MM.1S (cell line): ENCODE data around the gene DPYSL4.

Source experiments
- DNase-seq: peaks from one replicate; pipeline ENCODE4 v3.0.0-alpha.2; 2015
- H2AFZ ChIP-seq: fragments of 300-600 bp; sonication (generic); 2 replicates; pipeline ENCODE4 v1.6.0; 2016; ENCODE audit warnings: antibody characterized with exemption, low read length
- H3F3A ChIP-seq: fragments of 300-600 bp; sonication (generic); 2 replicates; pipeline ENCODE4 v1.6.1; 2016; ENCODE audit warnings: mild to moderate bottlenecking, antibody characterized with exemption, low read length, moderate library complexity, mixed read lengths; ENCODE audit not compliant: insufficient read depth
- H3K27ac ChIP-seq: fragments of 300-600 bp; sonication (generic); 2 replicates; pipeline ENCODE4 v1.5.1; 2016; ENCODE audit warnings: mild to moderate bottlenecking, low read length
- H3K27me3 ChIP-seq: fragments of 300-600 bp; sonication (generic); replicated peaks from 2 replicates; pipeline ENCODE4 v1.6.0; 2016; ENCODE audit warnings: low read length; ENCODE audit not compliant: insufficient read depth
- H3K36me3 ChIP-seq: fragments of 300-600 bp; sonication (generic); replicated peaks from 2 replicates; pipeline ENCODE4 v1.6.1; 2016; ENCODE audit warnings: mild to moderate bottlenecking, low read length, mixed read lengths; ENCODE audit not compliant: insufficient read depth
- H3K4me1 ChIP-seq: fragments of 300-600 bp; sonication (generic); 2 replicates; pipeline ENCODE4 v1.6.1; 2016; ENCODE audit warnings: low read length, mixed read lengths
- H3K4me2 ChIP-seq: fragments of 300-600 bp; sonication (generic); 2 replicates; pipeline ENCODE4 v1.6.0; 2016; ENCODE audit warnings: low read depth, low read length
- H3K4me3 ChIP-seq: fragments of 300-600 bp; sonication (generic); 2 replicates; pipeline ENCODE4 v1.5.1; 2016; ENCODE audit warnings: low read length, mixed read lengths
- H3K79me2 ChIP-seq: fragments of 300-600 bp; sonication (generic); 2 replicates; pipeline ENCODE4 v1.6.1; 2016; ENCODE audit warnings: mixed run types, low read length, mixed read lengths
- H3K9ac ChIP-seq: fragments of 300-600 bp; sonication (generic); 2 replicates; pipeline ENCODE4 v1.6.1; 2016; ENCODE audit warnings: low read length, mixed read lengths
- H3K9me2 ChIP-seq: fragments of 300-600 bp; sonication (generic); replicated peaks from 2 replicates; pipeline ENCODE4 v1.6.1; 2016; ENCODE audit warnings: mild to moderate bottlenecking, low read length, mixed read lengths; ENCODE audit not compliant: insufficient read depth
- H3K9me3 ChIP-seq: fragments of 300-600 bp; sonication (generic); replicated peaks from 2 replicates; pipeline ENCODE4 v1.6.1; 2016; ENCODE audit warnings: mild to moderate bottlenecking, low read length, mixed read lengths; ENCODE audit not compliant: insufficient read depth
- H4K20me1 ChIP-seq: fragments of 300-600 bp; sonication (generic); 2 replicates; pipeline ENCODE4 v1.6.1; 2016; ENCODE audit warnings: mild to moderate bottlenecking, low read length, moderate library complexity, mixed read lengths; ENCODE audit not compliant: insufficient read depth
- EZH2 ChIP-seq: fragments of 300-600 bp; sonication (generic); optimal IDR thresholded peaks from 2 replicates; pipeline ENCODE3; 2017; ENCODE audit warnings: low read depth, mild to moderate bottlenecking, antibody characterized with exemption, low read length, mixed read lengths
- EZH2phosphoT487 ChIP-seq: fragments of 300-600 bp; sonication (generic); IDR thresholded peaks from 2 replicates; pipeline ENCODE4 v1.6.1; 2018; ENCODE audit warnings: antibody characterized with exemption, low read length
- TF ChIP-seq, protein P1 (sequence below): fragments of 300-600 bp; sonication (generic); IDR thresholded peaks from 2 replicates; pipeline ENCODE4 v1.5.1; 2016; ENCODE audit warnings: antibody characterized with exemption, low read length, mixed read lengths

DPYSL4 gene

GRCh38 chr10:132232981-132233380, 46.2 kb downstream of the DPYSL4 start:
- H3K9me2 ChIP-seq = no peaks in the 10 kb centered on the region
- no peak overlapping the region for H3K27ac ChIP-seq
- no peak overlapping the region for H3K9ac ChIP-seq

GRCh38 chr10:132233501-132234085, 46.8 kb downstream of the DPYSL4 start:
- TF ChIP-seq EZH2 (no peak), EZH2phosphoT487 (no peak)
- TF ChIP-seq, protein P1, sequence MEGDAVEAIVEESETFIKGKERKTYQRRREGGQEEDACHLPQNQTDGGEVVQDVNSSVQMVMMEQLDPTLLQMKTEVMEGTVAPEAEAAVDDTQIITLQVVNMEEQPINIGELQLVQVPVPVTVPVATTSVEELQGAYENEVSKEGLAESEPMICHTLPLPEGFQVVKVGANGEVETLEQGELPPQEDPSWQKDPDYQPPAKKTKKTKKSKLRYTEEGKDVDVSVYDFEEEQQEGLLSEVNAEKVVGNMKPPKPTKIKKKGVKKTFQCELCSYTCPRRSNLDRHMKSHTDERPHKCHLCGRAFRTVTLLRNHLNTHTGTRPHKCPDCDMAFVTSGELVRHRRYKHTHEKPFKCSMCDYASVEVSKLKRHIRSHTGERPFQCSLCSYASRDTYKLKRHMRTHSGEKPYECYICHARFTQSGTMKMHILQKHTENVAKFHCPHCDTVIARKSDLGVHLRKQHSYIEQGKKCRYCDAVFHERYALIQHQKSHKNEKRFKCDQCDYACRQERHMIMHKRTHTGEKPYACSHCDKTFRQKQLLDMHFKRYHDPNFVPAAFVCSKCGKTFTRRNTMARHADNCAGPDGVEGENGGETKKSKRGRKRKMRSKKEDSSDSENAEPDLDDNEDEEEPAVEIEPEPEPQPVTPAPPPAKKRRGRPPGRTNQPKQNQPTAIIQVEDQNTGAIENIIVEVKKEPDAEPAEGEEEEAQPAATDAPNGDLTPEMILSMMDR = no peak
- Histone ChIP-seq H3K79me2 (no peaks in the 10 kb centered on the region), H2AFZ (no peak overlapping the region), H3K27ac (no peak overlapping the region), H3K27me3 (no peaks in the 10 kb centered on the region), H3K36me3 (no peaks in the 10 kb centered on the region), H3K9me3 (no peaks in the 10 kb centered on the region), H3F3A (no peaks in the 10 kb centered on the region), H3K9me2 (no peaks in the 10 kb centered on the region), H4K20me1 (no peaks in the 10 kb centered on the region), H3K9ac (no peak overlapping the region), H3K4me1 (no peaks in the 10 kb centered on the region), H3K4me2 (no peak overlapping the region), H3K4me3 (no peak overlapping the region)
- no peak for DNase-seq

More at GRCh38 chr10:132232981-132233380, 46.2 kb downstream of the DPYSL4 start:
- H3K9me3 ChIP-seq = no peaks in the 10 kb centered on the region
- no peaks in the 10 kb centered on the region for H3K79me2 ChIP-seq
- TF ChIP-seq, protein P1 = no peak
- TF ChIP-seq EZH2phosphoT487 = no peak
- TF ChIP-seq EZH2 = no peak
- no peaks in the 10 kb centered on the region for H3K27me3 ChIP-seq
- H2AFZ ChIP-seq = no peak overlapping the region
- H3K36me3 ChIP-seq = no peaks in the 10 kb centered on the region
- DNase-seq = no peak
- no peaks in the 10 kb centered on the region for H4K20me1 ChIP-seq
- no peak overlapping the region for H3K4me2 ChIP-seq
- no peaks in the 10 kb centered on the region for H3F3A ChIP-seq
- no peaks in the 10 kb centered on the region for H3K4me1 ChIP-seq
- H3K4me3 ChIP-seq = no peak overlapping the region

DNA sequence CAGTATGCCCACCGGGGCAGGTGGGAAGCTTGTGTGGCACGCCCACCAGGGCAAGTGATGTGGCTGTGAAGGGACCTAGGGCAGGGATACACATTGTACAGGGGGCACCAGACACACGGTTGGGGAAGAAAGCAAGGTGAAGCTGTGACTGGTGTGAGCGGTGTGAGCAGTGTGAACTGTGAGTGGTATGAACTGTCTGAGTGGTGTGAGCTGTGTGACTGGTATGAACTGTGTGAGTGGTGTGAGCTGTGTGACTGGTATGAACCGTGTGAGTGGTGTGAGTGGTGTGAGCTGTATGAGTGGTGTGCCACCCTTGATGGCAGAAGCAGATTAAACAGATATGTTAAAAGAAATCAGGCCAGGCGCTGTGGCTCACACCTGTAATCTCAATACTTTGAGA, 48.1 kb downstream of the DPYSL4 start:
- Histone ChIP-seq H3K9ac (no peak overlapping the region), H3K36me3 (no peaks in the 10 kb centered on the region), H3K27ac (no peak overlapping the region), H3K4me1 (no peaks in the 10 kb centered on the region), H4K20me1 (no peaks in the 10 kb centered on the region), H2AFZ (no peak overlapping the region), H3K79me2 (no peaks in the 10 kb centered on the region), H3K27me3 (no peaks in the 10 kb centered on the region), H3K4me3 (no peak overlapping the region), H3F3A (no peaks in the 10 kb centered on the region), H3K4me2 (no peak overlapping the region), H3K9me3 (no peaks in the 10 kb centered on the region), H3K9me2 (no peaks in the 10 kb centered on the region)
- DNase-seq = no peak
- TF ChIP-seq EZH2phosphoT487 = no peak
- no peak for TF ChIP-seq EZH2
- TF ChIP-seq, protein P1 = no peak
